MM.1S (cell line): ENCODE measurements around the gene ERC2.

Source experiments
- EZH2 ChIP-seq: fragments of 300-600 bp; sonication (generic); optimal IDR thresholded peaks from 2 replicates; pipeline ENCODE3; 2017; ENCODE audit warnings: low read depth, mild to moderate bottlenecking, antibody characterized with exemption, low read length, mixed read lengths
- EZH2phosphoT487 ChIP-seq: fragments of 300-600 bp; sonication (generic); IDR thresholded peaks from 2 replicates; pipeline ENCODE4 v1.6.1; 2018; ENCODE audit warnings: antibody characterized with exemption, low read length
- TF ChIP-seq, protein P1 (sequence below): fragments of 300-600 bp; sonication (generic); IDR thresholded peaks from 2 replicates; pipeline ENCODE4 v1.5.1; 2016; ENCODE audit warnings: antibody characterized with exemption, low read length, mixed read lengths

GRCh38 chr3:56081246-56081645 lies 387.0 kb downstream of the ERC2 start:
- TF ChIP-seq EZH2 (no peak), EZH2phosphoT487 (no peak)
- TF ChIP-seq, protein P1, sequence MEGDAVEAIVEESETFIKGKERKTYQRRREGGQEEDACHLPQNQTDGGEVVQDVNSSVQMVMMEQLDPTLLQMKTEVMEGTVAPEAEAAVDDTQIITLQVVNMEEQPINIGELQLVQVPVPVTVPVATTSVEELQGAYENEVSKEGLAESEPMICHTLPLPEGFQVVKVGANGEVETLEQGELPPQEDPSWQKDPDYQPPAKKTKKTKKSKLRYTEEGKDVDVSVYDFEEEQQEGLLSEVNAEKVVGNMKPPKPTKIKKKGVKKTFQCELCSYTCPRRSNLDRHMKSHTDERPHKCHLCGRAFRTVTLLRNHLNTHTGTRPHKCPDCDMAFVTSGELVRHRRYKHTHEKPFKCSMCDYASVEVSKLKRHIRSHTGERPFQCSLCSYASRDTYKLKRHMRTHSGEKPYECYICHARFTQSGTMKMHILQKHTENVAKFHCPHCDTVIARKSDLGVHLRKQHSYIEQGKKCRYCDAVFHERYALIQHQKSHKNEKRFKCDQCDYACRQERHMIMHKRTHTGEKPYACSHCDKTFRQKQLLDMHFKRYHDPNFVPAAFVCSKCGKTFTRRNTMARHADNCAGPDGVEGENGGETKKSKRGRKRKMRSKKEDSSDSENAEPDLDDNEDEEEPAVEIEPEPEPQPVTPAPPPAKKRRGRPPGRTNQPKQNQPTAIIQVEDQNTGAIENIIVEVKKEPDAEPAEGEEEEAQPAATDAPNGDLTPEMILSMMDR, result no peak
